Measurements from ENCODE around the gene NTN3.
"Not testable (repeated sequence)": the region's sequence is repeated elsewhere in the genome, so short reads cannot be mapped to it uniquely, and the experiment has no call there.

Gene NTN3

GRCh38 chr16:2479996-2480395, 8.9 kb downstream of the NTN3 start:
- not testable (repeated sequence) for DNase-seq (ENCODE audit: low read depth, low spot score)

- no peak for DNase-seq (ENCODE audit: low read depth, low spot score)
Observed at GRCh38 chr16:2480948-2481347, 9.9 kb downstream of the NTN3 start.

GRCh38 chr16:2481676-2482075, 10.6 kb downstream of the NTN3 start:
- DNase-seq (ENCODE audit: low read depth, low spot score): no peak

GRCh38 chr16:2482249-2482648, 11.2 kb downstream of the NTN3 start:
- DNase-seq (ENCODE audit: low read depth, low spot score): no peak

GRCh38 chr16:2482708-2483534, 11.8 kb downstream of the NTN3 start:
- DNase-seq (ENCODE audit: low read depth, low spot score): no peak

GRCh38 chr16:2483939-2484897, 13.1 kb downstream of the NTN3 start:
- DNase-seq (ENCODE audit: low read depth, low spot score): no peak

- DNase-seq (ENCODE audit: low read depth, low spot score): no peak
Observed at GRCh38 chr16:2484898-2485508, 13.9 kb downstream of the NTN3 start.

GRCh38 chr16:2485811-2486507, 14.9 kb downstream of the NTN3 start:
- DNase-seq (ENCODE audit: low read depth, low spot score): no peak

GRCh38 chr16:2486645-2487516, 15.8 kb downstream of the NTN3 start:
- peak; percentile 57 for DNase-seq (ENCODE audit: low read depth, low spot score)

GRCh38 chr16:2487517-2487842, 16.4 kb downstream of the NTN3 start:
- DNase-seq (ENCODE audit: low read depth, low spot score): no peak

- no peak for DNase-seq (ENCODE audit: low read depth, low spot score)
Observed at GRCh38 chr16:2487903-2488531, 16.9 kb downstream of the NTN3 start.

GRCh38 chr16:2489581-2489980, 18.5 kb downstream of the NTN3 start:
- DNase-seq (ENCODE audit: low read depth, low spot score): no peak

- no peak for DNase-seq (ENCODE audit: low read depth, low spot score)
Observed at GRCh38 chr16:2490190-2491105, 19.4 kb downstream of the NTN3 start.

- no peak for DNase-seq (ENCODE audit: low read depth, low spot score)
Observed at GRCh38 chr16:2492292-2492691, 21.2 kb downstream of the NTN3 start.

- no peak for DNase-seq (ENCODE audit: low read depth, low spot score)
Observed at GRCh38 chr16:2493605-2494004, 22.5 kb downstream of the NTN3 start.

GRCh38 chr16:2494616-2495015, 23.5 kb downstream of the NTN3 start:
- no peak for DNase-seq (ENCODE audit: low read depth, low spot score)

- DNase-seq (ENCODE audit: low read depth, low spot score): no peak
Observed at GRCh38 chr16:2495041-2495440, 23.9 kb downstream of the NTN3 start.

GRCh38 chr16:2496223-2497115, 25.4 kb downstream of the NTN3 start:
- no peak for DNase-seq (ENCODE audit: low read depth, low spot score)

Data from activated CD4-positive, CD25-positive, alpha-beta regulatory T cell treated with anti-CD3 and anti-CD28 coated beads, Interleukin-2, amount 50 U/mL, for 16 hours (primary cell).